Measurements from ENCODE around the gene TMEM98.

- TF ChIP-seq TAF1 (IDR thresholded peaks at IDR 0.05; ENCODE audit: low read depth) (no peak), MAX (IDR thresholded peaks at IDR 0.05) (no peak), EGR1 (IDR thresholded peaks at IDR 0.05) (no peak), TCF12 (IDR thresholded peaks at IDR 0.05; ENCODE audit: low read depth) (no peak), YY1 (IDR thresholded peaks at IDR 0.05; ENCODE audit: low read depth) (no peak), REST (IDR thresholded peaks at IDR 0.05; ENCODE audit: low read depth) (no peak), EP300 (IDR thresholded peaks at IDR 0.05; ENCODE audit: borderline replicate concordance) (no peak), RAD21 (IDR thresholded peaks at IDR 0.05; ENCODE audit: low read depth) (no peak), USF1 (IDR thresholded peaks at IDR 0.05) (no peak), FOXM1 (IDR thresholded peaks at IDR 0.05; ENCODE audit: borderline replicate concordance, low read depth) (no peak), CREB1 (IDR thresholded peaks at IDR 0.05; ENCODE audit: low read depth) (no peak)
Observed at GRCh38 chr17:32935726-32936125, 7.8 kb downstream of the TMEM98 start.
